Fibroblast of the conjunctiva (primary cell): ENCODE results near the gene LY6G6C.

Source experiments
- DNase-seq: peaks from one replicate; pipeline ENCODE4 v3.0.0-alpha.2; 2010; ENCODE audit warnings: low read depth

LY6G6C gene

DNA sequence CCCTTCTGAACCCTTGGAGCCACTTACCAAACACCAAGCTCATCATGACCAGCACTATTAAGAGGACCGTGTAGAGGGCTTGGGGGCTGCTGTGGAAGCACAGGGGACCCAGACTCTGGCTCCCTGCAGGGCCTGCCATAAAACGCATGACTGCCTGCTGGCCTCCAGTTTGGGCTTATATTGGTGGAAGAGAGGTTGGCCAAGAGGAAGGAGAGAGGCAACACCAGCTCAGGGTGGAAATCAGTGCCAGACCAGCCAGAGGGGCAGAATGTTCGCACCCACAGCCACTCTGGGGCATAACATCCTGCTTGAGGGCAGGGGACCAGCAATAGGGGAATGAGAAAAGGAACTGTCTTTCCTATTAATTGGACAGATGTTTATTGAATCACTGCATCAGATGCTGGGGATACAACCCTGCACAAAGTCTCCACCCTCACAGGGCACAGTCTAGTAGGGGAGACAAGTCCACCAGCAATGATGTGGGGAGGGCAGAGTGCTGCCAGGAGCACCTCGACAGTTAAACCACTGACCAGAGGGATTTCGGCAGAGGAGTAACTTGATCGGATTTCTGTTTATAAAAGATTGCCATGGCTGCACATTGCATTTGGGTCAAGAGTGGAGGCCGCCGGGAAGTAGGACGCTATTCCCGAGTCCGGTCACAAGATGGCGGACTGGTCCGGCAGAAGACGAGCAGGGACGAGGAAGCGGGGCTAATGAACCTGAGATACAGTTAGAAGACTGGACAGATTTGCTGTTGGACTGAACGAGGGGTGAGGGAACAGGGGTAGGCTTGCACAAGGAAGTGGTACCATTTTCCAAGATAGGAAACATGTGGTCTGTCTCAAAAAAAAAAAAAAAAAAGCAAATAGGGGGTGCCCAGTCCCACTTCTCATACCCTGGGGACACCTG lies 41.1 kb downstream of the LY6G6C start, which contains the start of gene LY6G5C:
TSS of gene LY6G5C (minus strand) at position 842 of the 909 bp plus-strand sequence. CDS start at position 148, 694 bp downstream.
- DNase-seq = peak; percentile 95

GRCh38 chr6:31677955-31678354 lies 43.6 kb downstream of the LY6G6C start:
- DNase-seq = no peak

- no peak for DNase-seq
These were observed 44.6 kb downstream of the LY6G6C start for GRCh38 chr6:31676904-31677303.

- no peak for DNase-seq
These were observed 45.1 kb downstream of the LY6G6C start for GRCh38 chr6:31676322-31676903.

GRCh38 chr6:31669676-31670075 lies 51.9 kb downstream of the LY6G6C start, which contains the start of gene LY6G5B:
Gene LY6G5B (plus strand): TSS chr6:31669976. CDS start chr6:31670951, 975 bp downstream.
- no peak for DNase-seq
